Measurements from ENCODE around the gene AXIN1.
"Not testable (repeated sequence)": the region's sequence is repeated elsewhere in the genome, so short reads cannot be mapped to it uniquely, and the experiment has no call there.

The AXIN1 gene

GRCh38 chr16:353404-354290, 1.1 kb upstream of the AXIN1 start:
- no peak for DNase-seq

GRCh38 chr16:351804-352520, 561 bp downstream of the AXIN1 start:
- no peak for DNase-seq

- no peak for DNase-seq
These were observed 2.3 kb downstream of the AXIN1 start for GRCh38 chr16:350203-350602.

GRCh38 chr16:349211-349610, 3.3 kb downstream of the AXIN1 start:
- DNase-seq, result no peak

- DNase-seq, result not testable (repeated sequence)
These were observed 4.0 kb downstream of the AXIN1 start for GRCh38 chr16:348495-348894.

- DNase-seq, result no peak
These were observed 5.3 kb downstream of the AXIN1 start for GRCh38 chr16:347203-347602.

- DNase-seq, result no peak
These were observed 5.9 kb downstream of the AXIN1 start for GRCh38 chr16:346587-346986.

GRCh38 chr16:345772-346171, 6.8 kb downstream of the AXIN1 start:
- no peak for DNase-seq

- no peak for DNase-seq
These were observed 9.9 kb downstream of the AXIN1 start for GRCh38 chr16:342455-343213.

GRCh38 chr16:341974-342336, 10.6 kb downstream of the AXIN1 start:
- DNase-seq, result not testable (repeated sequence)

GRCh38 chr16:341095-341973, 11.2 kb downstream of the AXIN1 start:
- DNase-seq, result not testable (repeated sequence)

- DNase-seq, result no peak
These were observed 12.0 kb downstream of the AXIN1 start for GRCh38 chr16:340370-341091.

GRCh38 chr16:339680-340079, 12.8 kb downstream of the AXIN1 start:
- DNase-seq, result no peak

GRCh38 chr16:337975-338575, 14.4 kb downstream of the AXIN1 start:
- no peak for DNase-seq

GRCh38 chr16:337437-337836, 15.1 kb downstream of the AXIN1 start:
- no peak for DNase-seq

- DNase-seq, result no peak
These were observed 16.3 kb downstream of the AXIN1 start for GRCh38 chr16:336269-336668.

GRCh38 chr16:334861-335632, 17.5 kb downstream of the AXIN1 start:
- DNase-seq, result not testable (repeated sequence)

GRCh38 chr16:334164-334832, 18.2 kb downstream of the AXIN1 start:
- DNase-seq, result not testable (repeated sequence)

- DNase-seq, result no peak
These were observed 19.0 kb downstream of the AXIN1 start for GRCh38 chr16:333406-334094.

All from 8988T (cell line).